ENCODE measurements around the gene TAOK3.
"Not testable (repeated sequence)": the region's sequence is repeated elsewhere in the genome, so short reads cannot be mapped to it uniquely, and the experiment has no call there.

The TAOK3 gene

DNA sequence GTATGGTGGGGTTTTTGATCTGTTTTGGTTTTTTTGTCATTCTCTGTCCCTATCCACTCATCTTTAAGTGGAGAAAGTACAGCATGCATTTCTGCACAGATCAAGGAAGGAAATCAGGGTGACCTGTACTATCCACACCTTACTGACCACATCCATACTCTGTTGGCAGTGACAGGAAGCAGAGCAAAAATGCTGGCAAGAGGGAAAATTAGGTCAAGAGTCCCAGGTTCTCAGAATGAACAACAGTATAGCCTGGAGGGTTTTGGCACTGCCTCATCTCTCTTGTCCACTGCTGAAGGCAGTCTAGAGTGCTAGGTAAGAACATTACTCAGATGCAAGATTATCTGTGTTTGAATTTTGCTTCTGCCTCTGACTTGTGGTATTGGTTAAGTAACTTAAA, 70.7 kb downstream of the TAOK3 start:
- DNase-seq (ENCODE audit: low read depth in 3 of 3, low spot score in 1 of 3) = no peak

- no peak for DNase-seq (ENCODE audit: low read depth in 3 of 3, low spot score in 1 of 3)
Measured at GRCh38 chr12:118299791-118300460, 72.8 kb downstream of the TAOK3 start.

DNA sequence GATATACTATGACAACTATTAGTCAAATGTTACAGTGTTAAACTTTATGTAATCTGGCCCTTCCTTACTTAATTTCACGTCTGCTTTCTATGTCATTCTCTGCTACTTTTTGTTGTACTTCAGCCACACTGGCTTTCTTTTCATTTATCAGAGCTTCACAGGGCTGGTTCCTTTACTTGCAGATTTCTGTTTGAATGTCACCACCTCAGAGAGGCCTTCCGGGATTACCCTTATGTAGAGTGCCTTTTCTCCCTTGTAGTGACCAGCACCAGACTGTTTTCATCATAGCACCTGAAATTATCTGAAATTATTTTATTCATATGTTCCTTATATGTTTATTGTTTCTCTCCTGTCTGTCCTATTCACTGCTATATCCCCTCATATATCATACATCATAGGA, 75.4 kb downstream of the TAOK3 start:
- DNase-seq (ENCODE audit: low read depth in 3 of 3, low spot score in 1 of 3) = no peak

GRCh38 chr12:118292836-118293235, 79.9 kb downstream of the TAOK3 start:
- no peak for DNase-seq (ENCODE audit: low read depth in 3 of 3, low spot score in 1 of 3)

- DNase-seq (ENCODE audit: low read depth in 3 of 3, low spot score in 1 of 3) = no peak
Measured at GRCh38 chr12:118290130-118290529, 82.6 kb downstream of the TAOK3 start.

DNA sequence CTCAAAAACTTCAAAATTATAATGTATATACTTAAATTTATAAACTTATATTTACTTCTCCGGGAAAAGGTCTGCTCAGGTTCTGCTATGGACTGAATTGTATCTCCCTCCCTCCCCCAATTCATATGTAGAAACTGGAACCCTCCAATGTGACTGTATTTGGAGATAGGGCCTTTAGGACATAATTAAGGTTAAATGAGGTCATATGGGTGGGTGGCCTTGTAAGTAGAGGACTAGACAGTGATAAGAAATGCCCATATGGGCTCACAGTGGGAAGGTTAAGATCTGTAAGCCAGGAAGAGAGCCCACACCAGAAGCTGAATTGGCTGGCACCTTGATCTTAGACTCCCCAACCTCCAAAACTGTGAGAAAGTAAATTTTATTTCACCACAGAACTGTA, 84.5 kb downstream of the TAOK3 start:
- no peak for DNase-seq (ENCODE audit: low read depth in 3 of 3, low spot score in 1 of 3)

DNA sequence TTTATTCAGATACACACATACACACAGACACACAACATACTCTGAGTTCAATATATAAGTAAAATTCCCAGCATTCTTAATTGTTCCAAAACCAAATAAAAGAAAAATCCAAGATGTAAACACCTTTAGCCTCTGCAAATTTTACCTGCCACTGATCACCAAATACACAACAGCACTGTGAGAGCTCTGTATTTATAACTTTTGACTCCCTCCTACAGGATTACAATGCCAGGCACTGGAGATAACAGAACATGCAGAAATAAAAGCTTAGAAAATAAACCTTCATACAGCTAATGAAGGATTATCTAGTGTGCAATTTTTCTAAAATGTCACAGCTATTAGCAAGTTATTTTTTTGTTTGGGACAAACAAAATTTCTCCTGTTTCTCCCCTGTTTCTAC, 85.0 kb downstream of the TAOK3 start:
- DNase-seq (ENCODE audit: low read depth in 3 of 3, low spot score in 1 of 3) = no peak

- no peak for DNase-seq (ENCODE audit: low read depth in 3 of 3, low spot score in 1 of 3)
Measured at GRCh38 chr12:118282767-118283166, 89.9 kb downstream of the TAOK3 start.

- DNase-seq (ENCODE audit: low read depth in 3 of 3, low spot score in 1 of 3) = not testable (repeated sequence)
Measured at GRCh38 chr12:118278288-118278687, 94.4 kb downstream of the TAOK3 start.

- no peak for DNase-seq (ENCODE audit: low read depth in 3 of 3, low spot score in 1 of 3)
Measured at GRCh38 chr12:118274066-118274465, 98.6 kb downstream of the TAOK3 start.

- DNase-seq (ENCODE audit: low read depth in 3 of 3, low spot score in 1 of 3) = no peak
Measured at GRCh38 chr12:118271770-118272417, 100.8 kb downstream of the TAOK3 start.

- DNase-seq (ENCODE audit: low read depth in 3 of 3, low spot score in 1 of 3) = no peak
Measured at GRCh38 chr12:118271183-118271582, 101.5 kb downstream of the TAOK3 start.

- DNase-seq (ENCODE audit: low read depth in 3 of 3, low spot score in 1 of 3) = no peak
Measured at GRCh38 chr12:118269806-118270205, 102.9 kb downstream of the TAOK3 start.

DNA sequence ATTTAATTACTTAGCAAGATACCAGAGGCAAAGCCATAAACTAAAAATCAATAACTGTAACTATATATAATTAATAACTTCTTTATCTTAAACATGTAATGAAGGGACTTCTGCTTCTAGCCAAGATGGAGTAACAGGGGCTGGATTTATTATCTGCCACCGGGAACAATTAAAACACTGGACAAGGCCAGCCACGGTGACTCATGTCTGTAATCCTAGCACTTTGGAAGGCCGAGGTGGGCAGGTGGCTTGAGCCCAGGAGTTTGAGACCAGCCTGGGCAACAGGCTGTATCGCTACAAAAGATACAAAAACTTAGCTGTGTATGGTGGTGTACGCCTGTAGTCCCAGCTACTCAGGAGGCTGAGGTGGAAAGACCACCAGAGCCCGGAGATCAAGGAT, 113.6 kb downstream of the TAOK3 start:
- no peak for DNase-seq (ENCODE audit: low read depth in 3 of 3, low spot score in 1 of 3)

GRCh38 chr12:118256352-118256751, 116.4 kb downstream of the TAOK3 start:
- DNase-seq (ENCODE audit: low read depth in 3 of 3, low spot score in 1 of 3) = no peak

DNA sequence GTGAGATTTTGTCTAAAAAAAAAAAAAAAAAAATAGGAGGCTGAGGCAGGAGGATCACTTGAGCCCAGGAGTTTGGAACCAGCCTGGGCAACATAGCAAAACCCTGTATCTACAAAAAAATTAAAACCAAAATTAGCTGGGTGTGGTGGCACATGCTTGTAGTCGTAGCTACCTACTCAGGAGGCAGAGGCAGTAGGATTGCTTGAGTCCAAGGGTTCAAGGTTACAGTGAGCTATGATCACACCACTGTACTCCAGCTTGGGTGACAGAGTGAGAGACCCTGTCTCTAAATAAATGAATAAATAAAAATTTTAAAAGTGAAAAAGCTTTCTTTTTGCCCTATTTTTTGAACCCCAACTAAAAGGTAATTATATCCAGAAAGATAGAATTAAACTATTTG, 123.2 kb downstream of the TAOK3 start:
- no peak for DNase-seq (ENCODE audit: low read depth in 3 of 3, low spot score in 1 of 3)

DNA sequence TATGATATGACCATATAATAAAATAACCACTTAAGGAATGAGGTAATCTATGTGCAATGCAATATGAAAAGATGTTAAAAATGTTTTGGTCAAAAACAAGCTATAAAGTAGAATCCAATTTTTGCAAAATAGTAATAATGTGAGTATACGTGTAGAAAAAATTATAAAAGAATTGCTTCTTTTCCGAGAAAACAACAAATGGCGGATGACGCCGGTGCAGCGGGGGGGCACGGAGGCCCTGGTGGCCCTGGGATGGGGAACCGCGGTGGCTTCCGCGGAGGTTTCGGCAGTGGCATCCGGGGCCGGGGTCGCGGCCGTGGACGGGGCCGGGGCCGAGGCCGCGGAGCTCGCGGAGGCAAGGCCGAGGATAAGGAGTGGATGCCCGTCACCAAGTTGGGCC, 126.8 kb downstream of the TAOK3 start:
- not testable (repeated sequence) for DNase-seq (ENCODE audit: low read depth in 3 of 3, low spot score in 1 of 3)

- no peak for DNase-seq (ENCODE audit: low read depth in 3 of 3, low spot score in 1 of 3)
Measured at GRCh38 chr12:118238888-118239287, 133.8 kb downstream of the TAOK3 start.

GRCh38 chr12:118237908-118238307, 134.8 kb downstream of the TAOK3 start:
- DNase-seq (ENCODE audit: low read depth in 3 of 3, low spot score in 1 of 3) = no peak

DNA sequence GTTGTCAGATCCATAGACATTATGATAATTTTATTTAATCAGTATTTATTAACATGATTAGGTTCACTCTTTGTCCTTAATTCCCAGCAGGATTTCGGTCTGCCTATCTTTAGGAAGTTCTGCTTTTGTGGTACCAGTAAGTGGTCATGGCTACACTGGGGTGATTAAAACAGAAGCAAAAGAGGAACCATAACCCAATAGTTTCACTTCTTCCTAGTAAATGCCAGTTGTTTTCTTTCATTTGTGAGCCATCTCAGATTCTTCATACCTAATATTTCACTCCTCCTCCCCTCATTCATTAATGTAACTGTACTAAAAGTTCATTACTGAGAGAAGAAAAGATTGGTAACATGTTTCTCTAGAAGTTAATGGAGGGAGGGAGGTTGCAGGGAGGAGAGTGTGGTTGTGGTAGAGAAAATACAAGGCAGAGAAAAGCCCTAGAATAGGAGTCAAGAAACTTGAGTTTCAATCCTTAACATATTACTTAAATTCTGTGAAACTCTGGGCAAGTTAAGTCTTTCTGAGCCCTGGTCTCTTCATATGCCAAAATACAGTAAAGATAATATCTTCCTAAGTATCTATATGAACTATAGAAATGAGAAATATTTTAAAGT, 135.5 kb downstream of the TAOK3 start:
- DNase-seq (ENCODE audit: low read depth in 3 of 3, low spot score in 1 of 3) = no peak

GRCh38 chr12:118220702-118221101, 152.0 kb downstream of the TAOK3 start:
- DNase-seq (ENCODE audit: low read depth in 3 of 3, low spot score in 1 of 3) = no peak

GRCh38 chr12:118219772-118220171, 152.9 kb downstream of the TAOK3 start:
- no peak for DNase-seq (ENCODE audit: low read depth in 3 of 3, low spot score in 1 of 3)

- DNase-seq (ENCODE audit: low read depth in 3 of 3, low spot score in 1 of 3) = no peak
Measured at GRCh38 chr12:118219106-118219505, 153.6 kb downstream of the TAOK3 start.

Data from stimulated activated CD4-positive, alpha-beta T cell treated with anti-CD3 and anti-CD28 coated beads, TNF-alpha, amount 100 ng/mL, for 1 hour (primary cell).